HEK293 (cell line): ENCODE data around the gene FAM228B.

Experiments used
- ZFP69B ChIP-seq: fragments of 450-650 bp; formaldehyde crosslinking; IDR thresholded peaks from 2 replicates; pipeline ENCODE4 v1.5.1; 2016; ENCODE audit warnings: missing biosample characterization, missing genetic modification characterization
- TF ChIP-seq, protein P1 (sequence below): fragments of 450-650 bp; formaldehyde crosslinking; IDR thresholded peaks from 2 replicates; pipeline ENCODE4 v1.5.1; 2016; ENCODE audit warnings: missing biosample characterization, missing genetic modification characterization

DNA sequence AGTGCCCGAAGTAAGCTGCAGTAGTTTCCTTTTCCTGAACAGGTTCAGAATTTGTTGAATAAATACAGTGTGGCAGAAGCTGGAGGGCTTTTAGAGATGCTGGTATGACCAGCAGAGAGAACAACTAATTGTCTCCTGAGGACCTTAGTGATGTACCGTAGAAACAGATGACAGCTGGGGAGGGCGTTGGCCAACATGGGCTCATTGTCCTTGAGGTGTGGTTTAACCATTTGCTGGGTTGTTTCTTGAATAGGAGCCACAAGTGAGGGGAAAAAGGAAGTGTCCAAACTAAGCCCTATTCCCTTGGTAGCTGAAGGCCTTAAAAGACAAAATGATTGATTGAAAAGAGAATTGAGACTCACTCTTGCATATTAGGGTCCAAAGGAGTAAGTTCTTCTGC is 39.9 kb downstream of the FAM228B start:
- TF ChIP-seq, protein P1, sequence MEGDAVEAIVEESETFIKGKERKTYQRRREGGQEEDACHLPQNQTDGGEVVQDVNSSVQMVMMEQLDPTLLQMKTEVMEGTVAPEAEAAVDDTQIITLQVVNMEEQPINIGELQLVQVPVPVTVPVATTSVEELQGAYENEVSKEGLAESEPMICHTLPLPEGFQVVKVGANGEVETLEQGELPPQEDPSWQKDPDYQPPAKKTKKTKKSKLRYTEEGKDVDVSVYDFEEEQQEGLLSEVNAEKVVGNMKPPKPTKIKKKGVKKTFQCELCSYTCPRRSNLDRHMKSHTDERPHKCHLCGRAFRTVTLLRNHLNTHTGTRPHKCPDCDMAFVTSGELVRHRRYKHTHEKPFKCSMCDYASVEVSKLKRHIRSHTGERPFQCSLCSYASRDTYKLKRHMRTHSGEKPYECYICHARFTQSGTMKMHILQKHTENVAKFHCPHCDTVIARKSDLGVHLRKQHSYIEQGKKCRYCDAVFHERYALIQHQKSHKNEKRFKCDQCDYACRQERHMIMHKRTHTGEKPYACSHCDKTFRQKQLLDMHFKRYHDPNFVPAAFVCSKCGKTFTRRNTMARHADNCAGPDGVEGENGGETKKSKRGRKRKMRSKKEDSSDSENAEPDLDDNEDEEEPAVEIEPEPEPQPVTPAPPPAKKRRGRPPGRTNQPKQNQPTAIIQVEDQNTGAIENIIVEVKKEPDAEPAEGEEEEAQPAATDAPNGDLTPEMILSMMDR (tag by site-specific recombination): no peak
- TF ChIP-seq ZFP69B (tag by site-specific recombination): no peak
